Choroid plexus epithelial cell (primary cell): Measurements from ENCODE around the gene NXNL2.

Experiments used
- DNase-seq: peaks from one replicate; pipeline ENCODE4 v3.0.0-alpha.2; 2010; ENCODE audit warnings: low read depth
- H3K4me3 ChIP-seq: 2 replicates; pipeline ENCODE4 v1.5.1; 2011; ENCODE audit warnings: low read depth, mild to moderate bottlenecking, control low read depth, low read length, moderate library complexity
- TF ChIP-seq, protein P1 (sequence below): conservative IDR thresholded peaks from 2 replicates; pipeline ENCODE4 v1.5.1; 2011; ENCODE audit warnings: low read depth, mild to moderate bottlenecking, control low read depth, inconsistent platforms, low read length, moderate library complexity

Gene NXNL2

DNA sequence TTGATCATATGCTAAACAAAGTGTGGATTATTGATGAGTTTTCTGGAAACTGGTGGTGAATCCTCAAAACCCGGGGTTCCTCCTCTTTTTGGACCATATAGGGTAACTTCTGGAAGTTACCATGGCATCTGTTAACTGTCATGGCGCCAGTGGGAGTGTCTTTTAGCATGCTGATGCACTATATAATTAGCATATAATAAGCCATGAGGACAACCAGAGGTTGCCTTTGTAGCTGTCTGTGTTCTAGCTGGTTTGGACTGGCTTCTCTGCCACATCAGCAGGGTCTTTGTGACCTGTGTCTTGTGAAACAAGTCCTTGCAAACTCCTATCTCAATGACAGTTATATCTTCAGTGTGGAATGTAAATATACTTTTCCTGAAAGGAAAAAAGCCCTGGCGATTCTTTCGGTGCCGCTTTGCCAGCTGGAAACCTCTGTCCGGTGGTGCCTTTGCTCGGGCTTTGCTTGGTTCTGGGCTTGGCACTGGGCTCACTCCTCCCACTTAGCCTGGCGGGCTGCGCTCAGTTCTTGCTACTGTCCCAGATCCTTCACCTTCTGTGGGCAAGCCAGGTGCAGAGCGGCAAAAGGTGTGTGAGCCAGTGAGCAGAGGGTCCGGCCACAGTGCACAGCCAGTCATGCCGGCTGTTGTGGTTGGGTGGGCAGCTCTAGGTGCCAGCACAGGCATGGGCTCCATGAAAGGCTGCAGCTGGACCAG is 20.4 kb downstream of the NXNL2 start:
- DNase-seq, result no peak
- TF ChIP-seq, protein P1, sequence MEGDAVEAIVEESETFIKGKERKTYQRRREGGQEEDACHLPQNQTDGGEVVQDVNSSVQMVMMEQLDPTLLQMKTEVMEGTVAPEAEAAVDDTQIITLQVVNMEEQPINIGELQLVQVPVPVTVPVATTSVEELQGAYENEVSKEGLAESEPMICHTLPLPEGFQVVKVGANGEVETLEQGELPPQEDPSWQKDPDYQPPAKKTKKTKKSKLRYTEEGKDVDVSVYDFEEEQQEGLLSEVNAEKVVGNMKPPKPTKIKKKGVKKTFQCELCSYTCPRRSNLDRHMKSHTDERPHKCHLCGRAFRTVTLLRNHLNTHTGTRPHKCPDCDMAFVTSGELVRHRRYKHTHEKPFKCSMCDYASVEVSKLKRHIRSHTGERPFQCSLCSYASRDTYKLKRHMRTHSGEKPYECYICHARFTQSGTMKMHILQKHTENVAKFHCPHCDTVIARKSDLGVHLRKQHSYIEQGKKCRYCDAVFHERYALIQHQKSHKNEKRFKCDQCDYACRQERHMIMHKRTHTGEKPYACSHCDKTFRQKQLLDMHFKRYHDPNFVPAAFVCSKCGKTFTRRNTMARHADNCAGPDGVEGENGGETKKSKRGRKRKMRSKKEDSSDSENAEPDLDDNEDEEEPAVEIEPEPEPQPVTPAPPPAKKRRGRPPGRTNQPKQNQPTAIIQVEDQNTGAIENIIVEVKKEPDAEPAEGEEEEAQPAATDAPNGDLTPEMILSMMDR, result no peak
- no peak overlapping the region for H3K4me3 ChIP-seq

DNA sequence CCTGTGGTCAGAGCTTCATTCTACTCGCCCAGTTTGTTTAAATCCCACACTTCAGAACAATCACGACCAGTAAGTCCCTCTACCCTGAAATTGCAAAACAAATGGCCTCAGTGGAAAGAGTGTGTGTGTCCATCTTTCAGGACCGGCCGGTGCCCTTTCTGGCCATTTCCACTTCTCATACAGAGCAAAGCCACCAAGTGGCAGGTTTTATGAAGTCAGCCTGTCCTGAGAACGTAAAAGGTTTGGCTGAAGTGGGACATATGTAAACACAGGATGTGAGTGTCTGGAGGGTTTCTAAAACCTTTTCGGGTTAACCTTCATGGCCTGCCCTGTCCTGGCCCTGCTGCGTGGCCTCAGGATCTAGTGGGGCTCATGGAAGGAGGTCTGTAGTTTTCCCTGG is 24.7 kb downstream of the NXNL2 start:
- DNase-seq, result peak; percentile 45
- H3K4me3 ChIP-seq, result no peak overlapping the region
- TF ChIP-seq, protein P1, result peak; percentile 50

DNA sequence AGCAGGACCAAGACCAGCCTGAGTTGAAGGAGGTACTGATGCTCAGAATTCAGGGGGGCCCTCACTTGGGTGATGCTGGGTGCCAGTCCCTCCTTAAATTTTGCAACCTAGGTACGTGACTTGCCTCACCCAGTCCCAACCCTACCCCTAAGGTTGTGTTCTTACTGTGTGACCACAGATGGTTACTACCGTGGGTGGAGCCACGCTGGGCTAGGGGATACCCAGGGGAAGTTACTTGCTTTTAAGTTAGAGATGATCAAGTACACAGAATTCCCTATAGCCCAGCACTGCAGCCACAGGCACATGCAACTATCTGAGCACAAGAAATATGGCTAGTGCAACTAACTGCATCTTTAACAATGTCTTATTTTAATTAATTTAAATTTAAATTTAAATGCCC is 32.9 kb downstream of the NXNL2 start:
- DNase-seq, result no peak

DNA sequence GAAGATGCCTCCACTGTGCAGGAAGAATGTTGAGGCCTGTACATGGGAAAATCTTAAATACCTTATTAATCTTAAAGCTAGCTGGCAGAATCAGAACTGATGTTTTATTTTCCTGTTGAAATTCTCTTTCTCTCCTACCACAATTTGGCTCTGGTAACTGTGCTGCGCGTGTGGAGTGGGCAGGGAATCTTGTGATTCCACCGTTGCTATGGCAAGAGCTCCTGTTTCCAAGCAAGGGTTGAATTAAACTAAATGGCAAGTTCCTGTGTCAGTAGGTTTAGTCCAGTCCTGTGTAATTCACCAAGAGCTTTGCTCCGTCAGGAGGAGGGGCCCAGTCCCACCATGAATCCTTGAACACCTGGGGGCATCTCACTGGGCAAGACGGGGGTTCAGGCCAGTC is 36.4 kb downstream of the NXNL2 start:
- no peak for DNase-seq
- TF ChIP-seq, protein P1, result no peak
- no peak overlapping the region for H3K4me3 ChIP-seq

More for the DNA sequence above, 32.9 kb downstream of the NXNL2 start:
- H3K4me3 ChIP-seq, result no peak overlapping the region
- TF ChIP-seq, protein P1, result no peak

DNA sequence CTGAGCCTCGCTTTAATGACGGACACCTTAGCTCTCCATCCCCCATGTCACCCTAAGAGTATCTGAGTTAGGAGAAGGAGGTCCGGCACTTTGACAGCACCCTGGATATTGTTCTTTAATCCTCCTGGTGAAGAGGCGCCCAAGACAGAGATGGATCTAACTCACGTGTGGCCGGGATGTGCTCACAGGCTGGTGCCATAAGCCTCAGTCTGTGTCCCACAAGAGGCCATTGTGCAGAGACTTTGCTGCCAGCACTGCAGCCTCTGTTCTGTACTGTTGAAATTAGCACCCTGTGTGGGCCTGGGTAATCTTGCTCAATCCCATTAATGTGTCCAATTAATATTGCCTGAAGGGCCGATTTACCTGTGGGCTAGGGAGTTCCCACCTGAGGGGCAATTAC is 37.7 kb downstream of the NXNL2 start:
- DNase-seq, result no peak
- TF ChIP-seq, protein P1, result no peak
- no peak overlapping the region for H3K4me3 ChIP-seq

DNA sequence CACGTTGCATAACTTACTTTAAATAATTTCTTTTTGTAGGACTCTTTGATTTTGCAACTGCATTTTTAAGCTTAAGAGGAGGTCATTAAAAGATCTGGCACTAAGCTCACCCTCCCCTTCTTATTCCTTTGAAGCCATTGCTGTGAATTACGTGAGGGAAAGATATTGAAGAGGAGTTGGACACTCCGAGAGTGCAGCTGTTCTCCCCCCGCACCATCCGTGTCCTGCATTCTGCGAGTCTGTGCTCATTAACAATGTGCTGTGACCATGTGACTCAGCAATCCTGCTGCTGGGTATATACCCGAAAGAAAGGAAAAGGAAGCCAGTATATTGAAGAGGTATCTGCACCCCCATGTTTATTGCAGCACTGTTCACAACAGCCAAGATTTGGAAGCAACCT is 40.0 kb downstream of the NXNL2 start:
- TF ChIP-seq, protein P1, result no peak
- no peak overlapping the region for H3K4me3 ChIP-seq
- no peak for DNase-seq
